Activated naive CD4-positive, alpha-beta T cell treated with Interleukin-2 at 50 U/mL for 16 hours (primary cell): Measurements from ENCODE around the gene GNAT3.

Experiments
- DNase-seq: peaks from one replicate; pipeline ENCODE4 v3.0.0-alpha.2; 2020

GNAT3 gene

GRCh38 chr7:80414331-80414730, 97.5 kb downstream of the GNAT3 start:
- DNase-seq: no peak

GRCh38 chr7:80413383-80413945, 98.4 kb downstream of the GNAT3 start:
- no peak for DNase-seq

GRCh38 chr7:80412842-80413241, 99.0 kb downstream of the GNAT3 start:
- no peak for DNase-seq

GRCh38 chr7:80411621-80412020, 100.2 kb downstream of the GNAT3 start:
- no peak for DNase-seq

GRCh38 chr7:80410081-80410480, 101.8 kb downstream of the GNAT3 start:
- DNase-seq: no peak
